ENCODE results near the gene SPATA17.

The SPATA17 gene

GRCh38 chr1:217715681-217716080, 84.5 kb downstream of the SPATA17 start:
- DNase-seq (ENCODE audit: low read depth in 2 of 2), result no peak
- TF ChIP-seq, protein P1, sequence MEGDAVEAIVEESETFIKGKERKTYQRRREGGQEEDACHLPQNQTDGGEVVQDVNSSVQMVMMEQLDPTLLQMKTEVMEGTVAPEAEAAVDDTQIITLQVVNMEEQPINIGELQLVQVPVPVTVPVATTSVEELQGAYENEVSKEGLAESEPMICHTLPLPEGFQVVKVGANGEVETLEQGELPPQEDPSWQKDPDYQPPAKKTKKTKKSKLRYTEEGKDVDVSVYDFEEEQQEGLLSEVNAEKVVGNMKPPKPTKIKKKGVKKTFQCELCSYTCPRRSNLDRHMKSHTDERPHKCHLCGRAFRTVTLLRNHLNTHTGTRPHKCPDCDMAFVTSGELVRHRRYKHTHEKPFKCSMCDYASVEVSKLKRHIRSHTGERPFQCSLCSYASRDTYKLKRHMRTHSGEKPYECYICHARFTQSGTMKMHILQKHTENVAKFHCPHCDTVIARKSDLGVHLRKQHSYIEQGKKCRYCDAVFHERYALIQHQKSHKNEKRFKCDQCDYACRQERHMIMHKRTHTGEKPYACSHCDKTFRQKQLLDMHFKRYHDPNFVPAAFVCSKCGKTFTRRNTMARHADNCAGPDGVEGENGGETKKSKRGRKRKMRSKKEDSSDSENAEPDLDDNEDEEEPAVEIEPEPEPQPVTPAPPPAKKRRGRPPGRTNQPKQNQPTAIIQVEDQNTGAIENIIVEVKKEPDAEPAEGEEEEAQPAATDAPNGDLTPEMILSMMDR (IDR thresholded peaks at IDR 0.05; ENCODE audit: low read depth, low read length), result no peak
- H3K4me3 ChIP-seq (replicated peaks in 1 of 2; ENCODE audit: low read depth in 2 of 2, low read length in 2 of 2), result no peak overlapping the region

DNA sequence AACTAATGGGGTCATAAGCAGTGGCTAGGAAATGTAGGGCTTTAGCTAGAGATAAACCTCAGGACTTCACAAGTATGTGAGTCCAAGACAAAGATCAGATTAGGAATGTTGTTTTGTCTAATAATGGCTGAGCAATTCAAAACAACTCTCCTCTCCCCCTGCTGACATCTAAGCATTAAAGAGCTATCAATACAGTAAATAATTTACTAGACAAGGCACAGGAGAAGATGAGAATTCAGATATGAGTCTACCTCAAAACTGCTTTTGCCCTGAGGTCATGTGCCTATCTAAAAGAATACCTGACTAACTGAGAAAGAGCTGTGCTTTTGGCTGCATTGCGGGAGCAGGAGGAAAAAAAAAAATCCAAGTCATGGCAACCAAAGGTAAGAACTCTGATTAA, 86.8 kb downstream of the SPATA17 start:
- no peak overlapping the region for H3K4me3 ChIP-seq (replicated peaks in 1 of 2; ENCODE audit: low read depth in 2 of 2, low read length in 2 of 2)
- DNase-seq (ENCODE audit: low read depth in 2 of 2), result no peak
- TF ChIP-seq, protein P1 (IDR thresholded peaks at IDR 0.05; ENCODE audit: low read depth, low read length), result no peak

DNA sequence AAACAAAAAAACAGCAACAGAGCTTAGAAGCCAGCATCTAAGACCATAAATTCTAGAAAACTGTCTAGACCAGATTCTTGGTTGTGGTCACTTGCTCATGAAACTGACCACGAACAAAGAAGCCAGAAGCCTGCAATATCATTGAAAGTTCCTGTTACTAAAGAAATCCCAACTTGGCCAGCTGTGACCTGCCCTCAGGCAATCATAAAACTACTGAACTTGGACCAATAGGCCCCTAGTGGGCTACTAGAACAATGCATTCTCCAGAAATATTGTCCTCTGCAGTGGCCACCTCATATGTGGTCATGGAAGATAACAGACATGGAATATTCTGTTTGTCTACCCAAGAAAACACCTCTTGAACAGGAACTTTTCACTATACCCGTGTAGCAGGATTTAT, 87.7 kb downstream of the SPATA17 start:
- H3K4me3 ChIP-seq (replicated peaks in 1 of 2; ENCODE audit: low read depth in 2 of 2, low read length in 2 of 2), result no peak overlapping the region
- TF ChIP-seq, protein P1 (IDR thresholded peaks at IDR 0.05; ENCODE audit: low read depth, low read length), result no peak
- DNase-seq (ENCODE audit: low read depth in 2 of 2), result no peak

GRCh38 chr1:217721692-217722091, 90.5 kb downstream of the SPATA17 start:
- H3K4me3 ChIP-seq (replicated peaks in 1 of 2; ENCODE audit: low read depth in 2 of 2, low read length in 2 of 2), result no peak overlapping the region
- TF ChIP-seq, protein P1 (IDR thresholded peaks at IDR 0.05; ENCODE audit: low read depth, low read length), result no peak
- DNase-seq (ENCODE audit: low read depth in 2 of 2), result no peak

GRCh38 chr1:217734973-217735372, 103.8 kb downstream of the SPATA17 start:
- no peak overlapping the region for H3K4me3 ChIP-seq (replicated peaks in 1 of 2; ENCODE audit: low read depth in 2 of 2, low read length in 2 of 2)
- no peak for DNase-seq (ENCODE audit: low read depth in 2 of 2)
- TF ChIP-seq, protein P1 (IDR thresholded peaks at IDR 0.05; ENCODE audit: low read depth, low read length), result no peak

GRCh38 chr1:217747156-217747769, 116.1 kb downstream of the SPATA17 start:
- no peak overlapping the region for H3K4me3 ChIP-seq (replicated peaks in 1 of 2; ENCODE audit: low read depth in 2 of 2, low read length in 2 of 2)
- TF ChIP-seq, protein P1 (IDR thresholded peaks at IDR 0.05; ENCODE audit: low read depth, low read length), result peak; percentile 71
- peak; percentile 60 to 63 for DNase-seq (ENCODE audit: low read depth in 2 of 2)

GRCh38 chr1:217769768-217770167, 138.6 kb downstream of the SPATA17 start:
- no peak for DNase-seq (ENCODE audit: low read depth in 2 of 2)
- H3K4me3 ChIP-seq (replicated peaks in 1 of 2; ENCODE audit: low read depth in 2 of 2, low read length in 2 of 2), result no peak overlapping the region
- TF ChIP-seq, protein P1 (IDR thresholded peaks at IDR 0.05; ENCODE audit: low read depth, low read length), result no peak

Measured in cardiac fibroblast (primary cell).